GM19324 (cell line): ENCODE measurements around the gene DMGDH.

Source experiments
- ATAC-seq: cut with Tn5 transposase; IDR thresholded peaks from one replicate; pipeline ENCODE4 v1.9.1; 2021; ENCODE audit warnings: mild to moderate bottlenecking, moderate library complexity; ENCODE audit not compliant: unreplicated experiment, low FRiP score

Gene DMGDH

GRCh38 chr5:79069488-79070349 is at the start of gene DMGDH, which contains the start of gene BHMT2:
Gene DMGDH (minus strand): TSS chr5:79069674. CDS start chr5:79069620, 54 bp downstream.
Gene BHMT2 (plus strand): TSS chr5:79069767. CDS start chr5:79069783, 16 bp downstream.
- no peak for ATAC-seq

- ATAC-seq = no peak
Measured at GRCh38 chr5:79112703-79113058, 43.2 kb upstream of the DMGDH start.

- ATAC-seq = no peak
Measured at GRCh38 chr5:79111960-79112702, 42.7 kb upstream of the DMGDH start.

DNA sequence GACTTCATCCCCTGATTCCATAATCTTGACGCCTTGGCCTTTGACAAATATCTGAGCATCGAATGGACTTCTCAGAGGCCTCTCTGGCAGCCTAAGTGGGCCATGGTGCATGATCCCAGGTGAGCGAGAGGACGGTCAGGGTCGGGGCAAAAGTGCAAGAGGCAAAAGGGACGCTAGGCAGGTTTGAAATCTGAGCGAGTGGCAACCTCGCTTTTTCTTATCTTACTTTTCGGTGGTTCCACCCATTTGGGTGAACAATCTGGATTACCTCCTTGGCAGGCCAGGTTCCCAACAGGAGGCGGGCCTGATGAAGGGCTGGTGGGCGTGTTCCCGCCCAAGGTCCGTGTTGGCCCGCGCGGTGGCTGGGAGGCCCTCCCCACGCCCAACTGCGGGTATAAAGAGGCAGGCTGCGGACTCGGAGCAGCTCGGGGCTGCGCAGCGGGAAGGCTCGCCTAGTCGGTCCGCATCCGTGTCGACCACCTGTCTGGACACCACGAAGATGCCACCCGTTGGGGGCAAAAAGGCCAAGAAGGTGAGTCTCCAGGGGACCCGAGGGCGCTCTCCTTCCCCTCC is 42.0 kb upstream of the DMGDH start, which contains the start of gene BHMT:
Gene BHMT (plus strand): TSS at position 423 of the 573 bp plus-strand sequence. CDS start 77 bp downstream, at position 500.
- ATAC-seq = no peak

DNA sequence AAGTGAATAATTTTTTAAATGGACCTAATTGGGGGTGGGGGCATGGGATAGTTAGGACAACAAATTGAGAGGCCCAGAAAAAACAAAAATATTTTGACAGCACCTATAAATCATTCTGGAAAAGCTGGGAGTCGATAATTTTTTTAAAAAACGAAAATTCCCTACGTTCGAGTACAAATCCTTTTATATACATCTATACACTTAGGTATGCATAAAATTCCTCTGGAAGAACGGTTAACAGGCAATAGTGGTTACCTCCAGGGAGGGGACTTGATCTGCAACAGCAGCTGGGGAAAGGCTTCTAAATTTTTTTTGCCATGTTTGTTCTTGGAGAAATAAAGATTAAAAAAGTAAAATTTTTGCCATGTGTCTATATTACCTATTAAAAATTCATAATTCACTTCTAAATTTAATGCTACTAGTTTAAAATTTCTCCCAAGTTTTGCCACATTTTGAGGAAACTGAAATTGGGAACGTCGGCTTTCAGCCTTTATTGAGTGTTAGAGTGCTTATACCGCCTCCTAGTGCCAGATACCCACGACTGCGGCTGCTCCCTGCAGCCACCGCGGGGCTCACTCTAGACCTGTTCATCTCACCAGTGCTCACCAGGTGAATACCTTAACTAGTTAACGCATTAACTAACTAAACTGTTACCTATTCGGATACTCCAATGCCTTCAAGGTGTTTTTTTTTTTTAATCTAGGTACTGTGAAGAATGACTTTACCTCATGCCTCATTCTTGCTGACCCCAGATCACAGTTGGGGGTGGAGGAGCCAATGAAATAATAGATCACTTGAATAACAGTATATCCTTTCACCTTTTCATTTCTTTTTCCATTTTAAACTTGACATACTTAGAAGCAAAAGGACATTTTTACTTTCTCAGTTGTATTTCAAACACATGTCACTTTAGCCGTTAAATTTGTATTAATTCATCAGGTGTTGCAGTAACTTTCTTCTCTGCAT is 40.3 kb upstream of the DMGDH start:
- no peak for ATAC-seq

DNA sequence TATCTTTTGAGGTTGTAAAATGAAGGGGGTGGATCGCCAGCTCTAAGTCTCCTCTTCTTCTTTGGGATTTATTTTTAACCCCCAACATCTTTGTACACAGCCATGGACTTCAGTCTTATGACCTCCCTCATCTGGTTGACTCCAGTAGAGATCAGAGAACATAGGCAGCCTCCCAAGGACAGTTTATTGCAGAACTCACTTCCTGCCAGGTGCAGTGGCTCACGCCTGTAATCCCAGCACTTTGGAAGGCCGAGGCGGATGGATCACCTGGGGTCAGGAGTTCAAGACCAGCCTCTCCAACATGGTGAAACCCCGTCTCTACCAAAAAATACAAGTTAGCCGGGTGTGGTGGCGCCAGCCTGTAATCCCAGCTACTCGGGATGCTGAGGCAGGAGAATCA is 39.3 kb upstream of the DMGDH start:
- no peak for ATAC-seq

DNA sequence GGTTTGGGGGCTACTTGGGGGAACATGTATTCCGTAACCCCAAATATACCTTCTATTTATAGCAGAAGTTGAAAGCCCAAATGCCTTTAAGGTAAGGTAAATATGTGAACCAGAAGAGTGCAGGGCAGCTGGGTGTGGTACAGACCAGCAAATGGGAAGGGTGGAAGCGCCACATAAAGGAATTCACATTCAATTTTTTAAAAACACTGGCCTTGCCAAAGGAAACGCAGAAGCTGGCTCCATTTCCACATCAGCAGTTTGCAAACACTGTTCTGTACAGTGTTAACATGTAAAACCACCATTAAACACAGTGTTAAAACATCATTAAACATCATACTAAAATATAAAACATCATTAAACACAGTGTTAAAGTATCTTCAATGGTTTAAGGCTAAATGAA is 38.6 kb upstream of the DMGDH start:
- no peak for ATAC-seq

- ATAC-seq = no peak
Measured at GRCh38 chr5:79107020-79107796, 37.7 kb upstream of the DMGDH start.

DNA sequence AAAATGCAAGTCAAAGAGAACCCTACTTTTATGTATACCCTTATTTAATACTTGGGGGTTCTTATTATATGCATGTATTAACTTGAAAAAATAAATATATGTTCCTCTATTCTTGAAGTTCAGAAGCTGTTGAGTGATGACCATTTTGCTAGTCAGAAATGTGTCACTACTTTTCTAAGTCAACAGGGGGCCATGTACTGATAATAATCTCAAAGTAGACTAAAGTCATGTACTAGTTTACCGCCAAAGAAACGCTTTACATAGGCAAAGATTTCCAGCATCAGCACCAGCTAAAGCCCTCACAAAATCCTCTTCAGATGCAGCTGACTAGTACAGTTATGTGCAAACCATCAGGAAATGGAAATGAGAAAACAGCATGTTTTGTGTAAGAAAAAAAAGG is 36.4 kb upstream of the DMGDH start:
- ATAC-seq = no peak

DNA sequence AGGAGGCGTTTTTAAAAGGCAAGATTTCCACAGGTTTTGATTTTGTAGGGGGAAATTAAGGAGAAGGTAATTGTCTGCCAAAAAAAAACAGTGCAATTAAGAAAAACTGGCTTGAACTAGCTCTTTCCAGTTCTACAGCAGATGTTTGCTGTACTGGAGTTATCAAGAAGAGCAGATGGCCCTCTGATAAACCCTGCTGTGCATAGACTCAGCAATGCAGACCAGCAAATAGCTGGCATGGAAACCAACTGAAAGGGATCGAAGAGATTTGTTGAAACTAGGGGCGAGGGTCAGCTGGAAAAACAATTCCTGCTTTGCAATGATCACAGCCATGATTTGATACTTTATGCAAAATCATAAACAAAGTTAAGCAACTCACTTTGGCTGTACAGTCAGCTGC is 24.3 kb upstream of the DMGDH start:
- ATAC-seq = no peak

DNA sequence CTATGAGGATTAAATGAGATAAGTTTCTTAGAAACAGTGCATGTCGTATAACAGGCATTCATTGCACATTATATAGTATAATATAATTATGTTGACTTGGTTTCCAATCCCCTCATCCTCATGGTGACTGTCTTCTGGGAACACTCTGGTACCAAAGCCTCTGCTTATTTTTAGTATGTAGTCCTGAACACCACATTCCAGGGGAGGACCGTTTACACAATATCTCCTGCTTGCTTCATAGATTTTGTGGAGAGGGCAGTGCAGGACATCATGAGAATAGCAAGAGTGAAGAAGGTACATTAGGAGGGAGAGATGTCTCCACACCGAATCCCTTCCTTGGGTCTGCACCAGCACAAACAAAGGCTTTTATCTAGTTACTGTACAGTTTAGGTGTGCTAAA is 21.6 kb upstream of the DMGDH start:
- no peak for ATAC-seq

GRCh38 chr5:79088507-79088906 is 19.0 kb upstream of the DMGDH start:
- ATAC-seq = no peak

GRCh38 chr5:79086116-79086515 is 16.6 kb upstream of the DMGDH start:
- ATAC-seq = no peak

DNA sequence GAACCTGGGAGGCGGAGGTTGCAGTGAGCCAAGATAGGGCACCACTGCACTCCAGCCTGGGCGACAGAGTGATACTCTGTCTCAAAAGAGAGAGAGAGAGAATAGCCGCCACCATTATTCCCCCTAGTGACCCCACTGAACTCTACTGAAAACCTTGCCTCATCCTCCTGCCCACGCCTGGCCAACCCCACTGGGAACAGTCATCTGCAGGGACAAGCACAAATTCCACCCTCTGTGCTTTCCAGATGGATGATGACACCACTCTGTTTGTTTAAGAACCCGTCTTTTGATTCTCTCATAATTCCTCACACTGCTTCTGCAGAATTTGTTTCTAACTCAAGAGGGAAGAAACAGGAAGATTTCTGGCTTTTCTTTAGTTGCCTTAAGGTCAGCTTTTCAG is 12.3 kb upstream of the DMGDH start:
- ATAC-seq = no peak

- no peak for ATAC-seq
Measured at GRCh38 chr5:79080804-79081203, 11.3 kb upstream of the DMGDH start.

DNA sequence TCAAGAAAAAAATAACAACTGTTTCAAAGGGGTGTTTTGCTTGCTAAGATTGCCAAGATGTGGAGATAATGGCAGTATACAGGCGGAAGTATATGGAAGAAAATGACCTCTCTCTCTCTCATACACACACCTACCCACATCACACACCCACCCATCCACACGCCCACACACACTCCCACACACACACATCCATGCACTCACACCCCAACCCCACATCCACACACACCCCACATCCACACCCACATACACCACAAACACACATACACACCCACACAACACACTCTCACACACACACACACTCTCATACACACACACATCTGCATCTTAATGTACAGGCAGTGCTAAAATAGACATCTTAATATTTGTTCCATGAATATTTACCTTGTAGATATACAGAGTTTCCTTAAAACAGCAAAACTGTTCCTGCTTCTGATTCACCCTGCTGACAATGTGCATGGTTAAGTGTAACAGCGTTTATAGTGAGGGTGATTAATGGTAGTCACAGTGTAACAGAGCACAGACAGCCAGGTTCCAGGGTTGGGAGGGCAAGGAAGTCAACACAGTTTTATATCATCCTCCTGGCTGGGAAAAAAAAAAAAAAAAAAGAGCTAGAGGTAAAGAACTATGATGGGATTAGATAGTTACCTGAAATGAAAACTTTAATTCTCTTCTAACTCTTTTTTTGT is 8.3 kb upstream of the DMGDH start:
- no peak for ATAC-seq

DNA sequence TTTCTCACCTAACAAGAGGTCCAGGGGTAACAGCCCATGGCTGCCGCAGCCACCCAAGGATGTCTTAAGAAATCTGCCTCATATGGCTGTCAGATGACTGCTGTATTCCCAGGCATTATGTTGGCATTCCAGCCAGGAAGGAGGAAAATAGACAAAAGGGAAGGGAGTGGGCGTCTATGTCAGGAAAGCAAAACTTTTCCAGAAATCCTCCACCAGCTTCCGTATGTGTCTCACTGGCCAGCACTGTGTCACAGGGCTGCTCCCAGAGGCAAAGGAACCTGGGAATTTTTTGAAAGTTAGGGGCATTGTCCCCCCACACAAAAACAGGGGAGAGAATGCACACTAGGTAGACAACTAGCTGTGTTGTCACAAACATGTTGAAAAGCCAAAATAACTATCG is 7.3 kb upstream of the DMGDH start:
- no peak for ATAC-seq

DNA sequence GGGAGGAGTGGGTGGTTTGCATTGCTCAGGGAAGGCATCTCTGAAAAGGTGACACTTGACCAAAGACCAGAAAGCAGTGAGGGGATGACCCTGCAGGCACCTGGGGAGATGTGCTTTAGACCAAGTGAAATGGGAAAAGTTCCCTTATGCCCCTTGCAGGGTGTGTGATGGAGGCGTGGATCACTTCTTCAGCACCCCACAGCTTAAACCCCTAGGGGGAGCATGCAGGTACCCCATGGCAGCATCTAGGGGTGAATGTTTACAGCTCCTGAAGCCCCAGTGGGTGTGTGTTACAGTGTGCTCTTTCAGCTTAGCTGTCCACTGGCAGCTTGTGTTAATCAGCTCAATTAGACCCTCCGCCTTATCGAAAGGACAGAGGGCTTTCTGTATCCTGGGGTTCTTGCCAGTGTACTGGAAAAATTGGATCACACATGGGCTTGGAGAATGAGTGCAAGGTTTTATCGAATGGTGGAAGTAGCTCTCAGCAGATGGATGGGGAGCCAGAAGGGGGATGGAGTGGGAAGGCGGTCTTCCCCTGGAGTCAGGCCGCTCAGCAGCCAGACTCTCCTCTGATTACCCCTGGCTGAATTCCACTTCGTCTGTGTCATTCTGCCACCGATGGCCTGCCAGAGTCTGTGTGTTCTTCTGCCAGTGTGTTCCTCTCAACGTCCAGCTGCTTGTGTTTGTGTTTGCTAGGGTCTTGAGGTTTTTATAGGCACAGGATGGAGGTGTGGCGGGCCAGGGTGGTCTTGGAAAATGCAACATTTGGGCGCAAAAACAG is 6.4 kb upstream of the DMGDH start:
- ATAC-seq = no peak
